SK-N-SH treated with all-trans-retinoic acid at 6 μM for 48 hours (cell line): ENCODE results near the gene BCAT1.
A peak's percentile ranks its signal among the peaks of the same experiment; 100 is the strongest.
"Not testable (repeated sequence)": the region's sequence is repeated elsewhere in the genome, so short reads cannot be mapped to it uniquely, and the experiment has no call there.

ENCODE experiments used
- ATAC-seq: fragments of 200-7000 bp; cut with Tn5 transposase; 3 replicates; pipeline ENCODE4 v1.9.1; 2020; ENCODE audit warnings: mild to moderate bottlenecking, moderate library complexity
- BACH2 ChIP-seq: fragments of 250-450 bp; sonication (Bioruptor Pico); IDR thresholded peaks from 2 replicates; pipeline ENCODE4 v1.9.0; 2021; ENCODE audit warnings: mild to moderate bottlenecking, borderline replicate concordance
- CREB5 ChIP-seq: fragments of 250-450 bp; sonication (Bioruptor Pico); IDR thresholded peaks from 2 replicates; pipeline ENCODE4 v1.5.1; 2020; ENCODE audit warnings: low read depth, mild to moderate bottlenecking, moderate library complexity
- CSDC2 ChIP-seq: fragments of 250-450 bp; sonication (Bioruptor Pico); IDR thresholded peaks from 2 replicates; pipeline ENCODE4 v1.5.0; 2020; ENCODE audit warnings: mild to moderate bottlenecking, moderate library complexity
- CSRNP3 ChIP-seq: fragments of 250-450 bp; sonication (Bioruptor Pico); IDR thresholded peaks from 2 replicates; pipeline ENCODE4 v1.5.1; 2021; ENCODE audit warnings: mild to moderate bottlenecking, moderate library complexity
- ESRRG ChIP-seq: fragments of 250-450 bp; sonication (Bioruptor Pico); IDR thresholded peaks from 2 replicates; pipeline ENCODE4 v1.6.1; 2021; ENCODE audit warnings: mild to moderate bottlenecking
- GLIS3 ChIP-seq: fragments of 250-450 bp; sonication (Bioruptor Pico); IDR thresholded peaks from 2 replicates; pipeline ENCODE4 v1.5.0; 2020; ENCODE audit warnings: mild to moderate bottlenecking, moderate library complexity
- ISL1 ChIP-seq: fragments of 250-450 bp; sonication (Bioruptor Pico); IDR thresholded peaks from 2 replicates; pipeline ENCODE4 v2.1.2; 2022; ENCODE audit warnings: mild to moderate bottlenecking, moderate library complexity
- POU6F1 ChIP-seq: fragments of 250-450 bp; sonication (Bioruptor Pico); IDR thresholded peaks from 2 replicates; pipeline ENCODE4 v1.8.0; 2021; ENCODE audit warnings: low read depth, mild to moderate bottlenecking, moderate library complexity, borderline replicate concordance
- RARB ChIP-seq: fragments of 250-450 bp; sonication (Bioruptor Pico); IDR thresholded peaks from 2 replicates; pipeline ENCODE4 v1.8.0; 2021; ENCODE audit warnings: mild to moderate bottlenecking, moderate library complexity
- SNAI2 ChIP-seq: fragments of 250-450 bp; sonication (Bioruptor Pico); IDR thresholded peaks from 2 replicates; pipeline ENCODE4 v1.5.0; 2020; ENCODE audit warnings: mild to moderate bottlenecking, moderate library complexity
- TCF4 ChIP-seq: fragments of 250-450 bp; sonication (Bioruptor Pico); IDR thresholded peaks from 2 replicates; pipeline ENCODE4 v1.8.0; 2021; ENCODE audit warnings: mild to moderate bottlenecking, moderate library complexity, borderline replicate concordance
- TOX ChIP-seq: fragments of 250-450 bp; sonication (Bioruptor Pico); IDR thresholded peaks from 2 replicates; pipeline ENCODE4 v1.8.0; 2021; ENCODE audit warnings: mild to moderate bottlenecking, moderate library complexity, borderline replicate concordance
- TSHZ2 ChIP-seq: fragments of 250-450 bp; sonication (Bioruptor Pico); IDR thresholded peaks from 2 replicates; pipeline ENCODE4 v1.5.0; 2020; ENCODE audit warnings: mild to moderate bottlenecking, moderate library complexity
- ZC3H10 ChIP-seq: fragments of 250-450 bp; sonication (Bioruptor Pico); IDR thresholded peaks from 2 replicates; pipeline ENCODE4 v1.5.1; 2021; ENCODE audit warnings: mild to moderate bottlenecking, moderate library complexity
- ZFP3 ChIP-seq: fragments of 250-450 bp; sonication (Bioruptor Pico); IDR thresholded peaks from 2 replicates; pipeline ENCODE4 v1.5.0; 2020; ENCODE audit warnings: mild to moderate bottlenecking, moderate library complexity
- ZFP30 ChIP-seq: fragments of 450-650 bp; formaldehyde crosslinking; IDR thresholded peaks from 2 replicates; pipeline ENCODE4 v1.5.0; 2022; ENCODE audit warnings: mild to moderate bottlenecking, moderate library complexity
- ZNF70 ChIP-seq: fragments of 450-650 bp; formaldehyde crosslinking; IDR thresholded peaks from 2 replicates; pipeline ENCODE4 v1.5.0; 2020; ENCODE audit warnings: mild to moderate bottlenecking, moderate library complexity
- ZNF8 ChIP-seq: fragments of 450-650 bp; formaldehyde crosslinking; IDR thresholded peaks from 2 replicates; pipeline ENCODE4 v1.5.0; 2020; ENCODE audit warnings: mild to moderate bottlenecking, moderate library complexity

BCAT1 gene

GRCh38 chr12:24810378-24810777, 138.5 kb downstream of the BCAT1 start:
- no peak for ATAC-seq

GRCh38 chr12:24809306-24809705, 139.6 kb downstream of the BCAT1 start:
- ATAC-seq, result not testable (repeated sequence)
- TF ChIP-seq ZNF8 (CRISPR knock-in tag), result peak; percentile 90

More at GRCh38 chr12:24810378-24810777, 138.5 kb downstream of the BCAT1 start:
- no peak for TF ChIP-seq ZNF8 (CRISPR knock-in tag)
- no peak for TF ChIP-seq ZFP30 (CRISPR knock-in tag)
- TF ChIP-seq POU6F1 (CRISPR knock-in tag), result no peak
- TF ChIP-seq CSDC2 (CRISPR knock-in tag), result no peak
- TF ChIP-seq BACH2 (CRISPR knock-in tag), result no peak
- TF ChIP-seq ESRRG (CRISPR knock-in tag), result no peak
- no peak for TF ChIP-seq GLIS3 (CRISPR knock-in tag)
- TF ChIP-seq TOX (CRISPR knock-in tag), result no peak
- TF ChIP-seq TCF4 (CRISPR knock-in tag), result no peak
- no peak for TF ChIP-seq SNAI2 (CRISPR knock-in tag)
- no peak for TF ChIP-seq CSRNP3 (CRISPR knock-in tag)
- TF ChIP-seq ZNF70 (CRISPR knock-in tag), result no peak
- no peak for TF ChIP-seq ZFP3 (CRISPR knock-in tag)
- TF ChIP-seq ZC3H10 (CRISPR knock-in tag), result no peak
- TF ChIP-seq CREB5 (CRISPR knock-in tag), result no peak
- TF ChIP-seq RARB (CRISPR knock-in tag), result no peak
- TF ChIP-seq TSHZ2 (CRISPR knock-in tag), result no peak
- no peak for TF ChIP-seq ISL1

- ATAC-seq, result no peak
- TF ChIP-seq SNAI2 (CRISPR knock-in tag) (no peak), CREB5 (CRISPR knock-in tag) (no peak), TOX (CRISPR knock-in tag) (no peak), ESRRG (CRISPR knock-in tag) (no peak)
Observed at GRCh38 chr12:24808651-24809050, 140.2 kb downstream of the BCAT1 start.

GRCh38 chr12:24806386-24806785, 142.5 kb downstream of the BCAT1 start:
- TF ChIP-seq ZFP3 (CRISPR knock-in tag), result no peak
- ATAC-seq, result no peak
